ENCODE data around the gene SMG6.

Gene SMG6

DNA sequence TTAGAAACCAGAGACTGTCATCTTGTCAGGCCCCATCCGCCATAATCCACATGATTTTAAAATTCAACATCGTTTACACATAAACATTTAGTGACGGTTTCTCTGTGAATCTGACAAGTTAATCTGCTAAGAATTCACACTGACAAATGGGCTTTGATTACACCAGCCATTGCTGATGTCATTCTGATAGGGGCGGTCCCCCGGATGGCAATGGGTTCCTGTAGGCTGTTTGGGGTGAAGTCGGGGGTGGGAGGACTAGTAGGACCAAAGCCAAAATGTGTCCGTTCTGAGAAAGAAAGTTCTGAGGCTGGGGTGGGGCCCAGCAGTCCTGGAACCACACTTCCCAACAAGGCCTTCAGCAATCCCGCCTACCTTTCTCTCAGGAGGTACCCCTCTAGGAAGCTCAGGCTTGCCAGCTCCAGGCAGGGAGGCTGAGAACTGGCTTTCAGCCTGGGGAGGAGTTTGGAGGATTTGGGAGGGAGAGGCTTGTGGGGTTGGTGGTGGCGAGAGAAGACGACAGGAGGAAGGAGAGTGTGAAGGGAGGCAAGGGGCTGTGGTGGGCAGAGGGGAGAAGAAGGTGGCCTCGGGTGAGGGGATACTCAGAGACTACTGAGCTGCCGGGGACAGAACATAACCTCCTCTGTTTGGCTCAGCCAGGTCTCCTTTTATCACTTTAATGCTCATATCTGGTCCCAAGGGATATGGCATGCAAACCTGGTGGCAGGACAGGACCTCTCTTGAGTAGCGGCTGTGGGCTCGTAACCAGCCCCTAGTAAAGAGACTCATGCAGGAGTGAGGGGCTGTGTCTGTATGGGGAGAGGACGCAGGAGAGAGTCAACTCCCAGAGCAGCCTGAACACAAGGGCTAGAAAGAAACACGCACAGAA, 240.1 kb downstream of the SMG6 start:
- TF ChIP-seq, protein P1, sequence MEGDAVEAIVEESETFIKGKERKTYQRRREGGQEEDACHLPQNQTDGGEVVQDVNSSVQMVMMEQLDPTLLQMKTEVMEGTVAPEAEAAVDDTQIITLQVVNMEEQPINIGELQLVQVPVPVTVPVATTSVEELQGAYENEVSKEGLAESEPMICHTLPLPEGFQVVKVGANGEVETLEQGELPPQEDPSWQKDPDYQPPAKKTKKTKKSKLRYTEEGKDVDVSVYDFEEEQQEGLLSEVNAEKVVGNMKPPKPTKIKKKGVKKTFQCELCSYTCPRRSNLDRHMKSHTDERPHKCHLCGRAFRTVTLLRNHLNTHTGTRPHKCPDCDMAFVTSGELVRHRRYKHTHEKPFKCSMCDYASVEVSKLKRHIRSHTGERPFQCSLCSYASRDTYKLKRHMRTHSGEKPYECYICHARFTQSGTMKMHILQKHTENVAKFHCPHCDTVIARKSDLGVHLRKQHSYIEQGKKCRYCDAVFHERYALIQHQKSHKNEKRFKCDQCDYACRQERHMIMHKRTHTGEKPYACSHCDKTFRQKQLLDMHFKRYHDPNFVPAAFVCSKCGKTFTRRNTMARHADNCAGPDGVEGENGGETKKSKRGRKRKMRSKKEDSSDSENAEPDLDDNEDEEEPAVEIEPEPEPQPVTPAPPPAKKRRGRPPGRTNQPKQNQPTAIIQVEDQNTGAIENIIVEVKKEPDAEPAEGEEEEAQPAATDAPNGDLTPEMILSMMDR (IDR thresholded peaks at IDR 0.05), result no peak
- no peak for TF ChIP-seq ZFX (IDR thresholded peaks at IDR 0.05; ENCODE audit: borderline replicate concordance)
- H3K27ac ChIP-seq, result no peak overlapping the region

DNA sequence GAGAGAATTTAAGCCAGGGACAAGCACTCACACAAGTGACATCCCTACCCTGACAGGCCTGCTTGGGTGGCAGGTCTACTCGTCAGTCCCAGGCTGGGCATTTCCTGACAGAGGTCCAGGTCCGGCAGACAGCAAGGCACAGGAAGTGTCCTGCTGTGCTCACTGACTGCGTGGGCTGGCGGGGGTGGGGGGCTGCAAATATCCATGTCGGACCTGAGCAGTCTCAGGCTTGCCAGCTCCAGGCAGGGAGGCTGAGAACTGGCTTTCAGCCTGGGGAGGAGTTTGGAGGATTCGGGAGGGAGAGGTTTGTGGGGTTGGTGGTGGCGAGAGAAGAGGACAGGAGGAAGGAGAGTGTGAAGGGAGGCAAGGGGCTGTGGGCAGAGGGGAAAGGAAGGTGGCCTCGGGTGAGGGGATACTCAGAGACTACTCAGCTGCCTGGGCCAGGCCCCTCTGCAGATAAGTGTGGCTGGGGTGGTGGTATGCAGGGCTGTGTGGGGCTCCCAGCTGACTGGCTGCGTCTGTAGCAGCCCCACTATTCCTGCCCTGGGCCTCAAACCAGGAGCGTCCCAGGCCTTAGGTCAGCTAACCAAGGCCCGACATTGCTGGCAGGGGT, 240.9 kb downstream of the SMG6 start:
- TF ChIP-seq, protein P1 (IDR thresholded peaks at IDR 0.05), result no peak
- TF ChIP-seq ZFX (IDR thresholded peaks at IDR 0.05; ENCODE audit: borderline replicate concordance), result no peak
- H3K27ac ChIP-seq, result no peak overlapping the region

- no peak overlapping the region for H3K27ac ChIP-seq
- TF ChIP-seq, protein P1 (IDR thresholded peaks at IDR 0.05), result no peak
- TF ChIP-seq ZFX (IDR thresholded peaks at IDR 0.05; ENCODE audit: borderline replicate concordance), result no peak
Observed at GRCh38 chr17:2061441-2061958, 242.1 kb downstream of the SMG6 start.

DNA sequence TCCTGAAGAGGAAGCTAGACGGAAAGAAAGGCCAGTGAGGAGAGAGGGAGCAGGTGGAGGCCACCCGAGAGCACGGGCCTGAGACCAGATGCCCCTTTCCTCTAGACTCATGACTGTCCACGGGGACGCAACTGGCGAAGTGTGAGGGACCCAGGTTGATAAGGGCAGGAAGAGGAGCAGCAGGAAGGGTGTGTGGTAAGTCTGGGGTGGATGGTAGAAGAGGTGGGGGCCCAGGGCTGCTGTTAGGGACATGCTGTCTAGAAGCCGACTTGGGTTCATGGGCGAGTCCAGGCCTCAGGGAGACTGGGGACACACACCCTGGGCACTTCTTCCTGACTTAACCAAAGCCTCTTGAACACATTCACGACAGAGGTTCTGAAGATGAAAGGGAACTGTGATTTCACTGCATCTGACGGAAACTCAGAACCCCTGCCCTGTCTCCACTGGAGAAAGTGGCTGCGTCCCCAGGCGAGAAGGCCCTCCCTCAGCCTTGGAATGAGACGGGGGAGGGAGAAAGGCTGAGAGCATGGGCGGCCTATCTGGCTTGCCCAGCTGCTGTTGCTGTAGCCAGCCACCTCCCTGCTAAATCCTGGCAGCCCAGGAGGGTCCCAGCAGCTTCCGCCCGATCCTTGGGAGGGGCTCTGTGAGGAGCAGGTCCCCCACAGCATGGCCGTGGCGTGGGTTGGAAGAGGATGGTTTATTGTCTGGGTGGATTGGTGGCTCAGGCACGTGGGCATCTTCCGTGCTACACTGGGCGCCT, 242.7 kb downstream of the SMG6 start:
- TF ChIP-seq, protein P1 (IDR thresholded peaks at IDR 0.05), result no peak
- TF ChIP-seq ZFX (IDR thresholded peaks at IDR 0.05; ENCODE audit: borderline replicate concordance), result no peak
- H3K27ac ChIP-seq, result no peak overlapping the region

DNA sequence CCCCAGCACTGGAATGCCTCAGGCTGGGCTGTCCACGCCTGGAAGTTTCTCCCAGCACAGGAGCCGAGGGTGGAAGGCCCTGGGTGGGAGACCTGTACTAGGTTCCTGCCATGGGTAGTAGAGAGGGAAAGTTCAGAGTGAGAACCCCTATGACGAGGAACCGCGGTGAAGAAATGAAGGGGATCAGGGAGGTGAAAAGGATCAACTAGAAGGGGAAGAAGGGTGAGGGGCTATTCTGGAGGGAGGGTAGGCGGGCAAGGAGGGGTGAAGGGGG, 243.3 kb downstream of the SMG6 start:
- no peak overlapping the region for H3K27ac ChIP-seq
- TF ChIP-seq, protein P1 (IDR thresholded peaks at IDR 0.05), result no peak
- no peak for TF ChIP-seq ZFX (IDR thresholded peaks at IDR 0.05; ENCODE audit: borderline replicate concordance)

- TF ChIP-seq, protein P1 (IDR thresholded peaks at IDR 0.05), result no peak
- TF ChIP-seq ZFX (IDR thresholded peaks at IDR 0.05; ENCODE audit: borderline replicate concordance), result no peak
- no peak overlapping the region for H3K27ac ChIP-seq
Observed at GRCh38 chr17:2059547-2060384, 243.8 kb downstream of the SMG6 start.

Measured in 22Rv1 (cell line).